Regular cardiac myocyte (primary cell): ENCODE results near the gene CLPSL2. TPM values are rescaled to one million over a fixed set of nuclear protein-coding genes. Genes with fewer than 3 reads are reported as not detected.

Experiments used
- total RNA-seq: library from RNA; depleted of rRNA; stranded (reverse); fragments of >200 nt; gene quantifications from 2 replicates; pipeline ENCODE4 v1.2.3, GENCODE V29; 2014

Gene CLPSL2
- not detected in 2 replicates for total RNA-seq

DNA sequence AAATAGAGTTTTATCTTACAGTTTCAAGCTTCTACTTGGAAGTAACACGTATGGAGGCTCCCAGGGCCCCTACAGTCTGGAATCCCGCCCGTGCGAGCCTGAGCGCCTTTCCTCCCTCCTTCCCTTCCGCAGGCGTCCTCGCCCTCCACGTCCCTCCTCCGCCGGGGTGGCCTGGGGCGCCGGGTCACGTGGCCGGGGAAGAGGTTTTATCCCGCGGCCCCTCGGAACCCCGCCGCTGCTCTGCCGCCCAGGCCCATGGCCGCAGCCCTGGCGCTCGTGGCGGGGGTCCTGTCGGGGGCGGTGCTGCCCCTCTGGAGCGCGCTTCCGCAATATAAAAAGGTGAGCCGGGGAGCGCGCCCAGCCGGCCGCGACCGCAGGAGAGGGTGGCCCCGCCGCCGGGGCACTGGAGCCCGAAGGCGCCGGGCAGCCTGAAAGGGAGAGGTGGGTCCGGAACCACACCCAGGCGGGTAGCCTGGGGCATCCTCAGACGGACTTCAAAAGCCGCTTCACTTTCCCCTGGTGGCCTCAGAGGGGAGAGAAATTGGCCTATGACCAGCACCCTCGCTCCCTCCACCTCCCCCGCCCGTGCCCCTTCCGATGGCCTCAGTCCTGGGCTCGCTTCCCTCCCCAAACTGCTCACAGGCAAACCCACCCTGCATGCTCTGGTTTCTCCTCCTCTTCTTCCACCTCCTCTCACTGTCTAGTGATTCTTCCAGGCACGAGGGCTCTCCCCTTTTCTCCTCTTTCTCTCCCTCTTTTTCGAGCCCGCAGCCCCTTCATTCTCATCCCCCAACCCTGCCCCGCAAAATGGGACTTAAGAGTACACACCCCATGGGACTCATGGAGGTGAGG lies at the start of gene CLPSL2:
TSS of gene CLPSL2 (plus strand) at position 235 of the 852 bp plus-strand sequence. CDS start at position 256, 21 bp downstream.

DNA sequence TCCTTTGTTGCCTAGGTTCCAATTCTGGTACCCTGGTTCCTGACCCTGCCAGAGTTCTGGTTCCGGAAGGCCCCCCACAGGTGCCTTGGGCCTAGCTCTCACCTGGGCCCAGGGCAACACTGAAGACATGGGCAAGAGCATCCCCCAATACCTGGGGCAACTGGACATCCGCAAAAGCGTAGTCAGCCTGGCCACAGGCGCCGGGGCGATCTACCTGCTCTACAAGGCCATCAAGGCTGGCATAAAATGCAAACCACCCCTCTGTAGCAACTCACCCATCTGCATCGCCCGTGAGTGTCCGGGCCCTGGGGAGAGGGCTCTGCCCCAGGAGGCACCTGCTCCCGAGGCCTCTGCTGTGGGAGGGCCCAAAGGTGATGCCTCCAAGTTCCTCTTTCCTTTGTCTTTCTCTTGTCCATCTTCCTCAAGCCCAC lies 39.4 kb upstream of the CLPSL2 start, which contains the start of gene ARMC12:
TSS of gene ARMC12 (plus strand) at position 51 of the 431 bp plus-strand sequence. CDS start at position 128, 77 bp downstream.

GRCh38 chr6:35780719-35781118 lies 4.3 kb downstream of the CLPSL2 start, which contains the start of gene CLPSL1:
Gene CLPSL1, plus strand, starts transcription at chr6:35781019. Its CDS starts 92 bp downstream, at chr6:35781111.

GRCh38 chr6:35804996-35805736 lies 28.8 kb downstream of the CLPSL2 start, which contains the start of gene LHFPL5:
Gene LHFPL5, plus strand, starts transcription at chr6:35805352. Its CDS starts 319 bp downstream, at chr6:35805671.

Other genes with a start within 250 kb of the CLPSL2 start
- gene FKBP5, start 87.7 kb upstream of the CLPSL2 start, total RNA-seq, result 3.9 and 23.0 TPM in 2 replicates
- gene ARMC12, start 39.6 kb upstream of the CLPSL2 start, total RNA-seq, result under 0.01 and 0.28 TPM in 2 replicates
- not detected in 2 replicates for gene CLPSL1, start 4.4 kb downstream of the CLPSL2 start, total RNA-seq
- gene CLPS, start 20.7 kb downstream of the CLPSL2 start, total RNA-seq, result not detected in 2 replicates
- not detected in 2 replicates for gene LHFPL5, start 28.8 kb downstream of the CLPSL2 start, total RNA-seq
- 57.5 and 95.7 TPM in 2 replicates for gene SRPK1, start 144.5 kb downstream of the CLPSL2 start, total RNA-seq
- gene SLC26A8, start 248.0 kb downstream of the CLPSL2 start, total RNA-seq, result not detected in 2 replicates